Astrocyte of the spinal cord (primary cell): ENCODE measurements around the gene TTN.

Experiments used
- DNase-seq: peaks from one replicate; pipeline ENCODE4 v3.0.0; 2011; ENCODE audit warnings: low read depth, low spot score
- H3K4me3 ChIP-seq: 2 replicates; pipeline ENCODE4 v1.5.1; 2011; ENCODE audit warnings: low read depth, mild to moderate bottlenecking, low read length, moderate library complexity
- in situ Hi-C: cut with HindIII; loops from 2 replicates; pipeline ENCODE4 v1.10.0; 2017; ENCODE audit warnings: low sequenced_read_pairs
- TF ChIP-seq, protein P1 (sequence below): IDR thresholded peaks from 2 replicates; pipeline ENCODE4 v1.5.1; 2012; ENCODE audit warnings: low read depth, mild to moderate bottlenecking, low read length, inconsistent platforms

Gene TTN

DNA sequence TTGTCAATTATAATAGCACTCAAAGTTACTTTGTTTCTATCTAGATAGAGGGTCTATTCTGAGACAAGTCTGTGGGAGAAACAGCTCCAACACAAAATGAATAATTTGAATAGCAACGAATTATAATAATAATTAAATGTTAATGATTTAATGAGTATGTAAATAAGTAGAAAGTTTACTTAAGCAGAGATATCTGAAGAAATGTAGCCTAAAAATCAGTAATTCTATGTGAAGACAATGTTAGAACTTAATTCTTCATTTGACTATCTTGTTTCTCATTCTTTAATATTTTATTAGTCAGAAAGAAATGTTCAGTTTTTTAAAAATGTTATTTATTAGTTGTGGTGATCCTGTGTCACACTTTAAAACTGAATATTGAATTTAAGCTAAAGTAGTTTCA is 165.7 kb downstream of the TTN start:
- in situ Hi-C loops = no loop called here
- TF ChIP-seq, protein P1, sequence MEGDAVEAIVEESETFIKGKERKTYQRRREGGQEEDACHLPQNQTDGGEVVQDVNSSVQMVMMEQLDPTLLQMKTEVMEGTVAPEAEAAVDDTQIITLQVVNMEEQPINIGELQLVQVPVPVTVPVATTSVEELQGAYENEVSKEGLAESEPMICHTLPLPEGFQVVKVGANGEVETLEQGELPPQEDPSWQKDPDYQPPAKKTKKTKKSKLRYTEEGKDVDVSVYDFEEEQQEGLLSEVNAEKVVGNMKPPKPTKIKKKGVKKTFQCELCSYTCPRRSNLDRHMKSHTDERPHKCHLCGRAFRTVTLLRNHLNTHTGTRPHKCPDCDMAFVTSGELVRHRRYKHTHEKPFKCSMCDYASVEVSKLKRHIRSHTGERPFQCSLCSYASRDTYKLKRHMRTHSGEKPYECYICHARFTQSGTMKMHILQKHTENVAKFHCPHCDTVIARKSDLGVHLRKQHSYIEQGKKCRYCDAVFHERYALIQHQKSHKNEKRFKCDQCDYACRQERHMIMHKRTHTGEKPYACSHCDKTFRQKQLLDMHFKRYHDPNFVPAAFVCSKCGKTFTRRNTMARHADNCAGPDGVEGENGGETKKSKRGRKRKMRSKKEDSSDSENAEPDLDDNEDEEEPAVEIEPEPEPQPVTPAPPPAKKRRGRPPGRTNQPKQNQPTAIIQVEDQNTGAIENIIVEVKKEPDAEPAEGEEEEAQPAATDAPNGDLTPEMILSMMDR = no peak
- H3K4me3 ChIP-seq = no peak overlapping the region
- no peak for DNase-seq

DNA sequence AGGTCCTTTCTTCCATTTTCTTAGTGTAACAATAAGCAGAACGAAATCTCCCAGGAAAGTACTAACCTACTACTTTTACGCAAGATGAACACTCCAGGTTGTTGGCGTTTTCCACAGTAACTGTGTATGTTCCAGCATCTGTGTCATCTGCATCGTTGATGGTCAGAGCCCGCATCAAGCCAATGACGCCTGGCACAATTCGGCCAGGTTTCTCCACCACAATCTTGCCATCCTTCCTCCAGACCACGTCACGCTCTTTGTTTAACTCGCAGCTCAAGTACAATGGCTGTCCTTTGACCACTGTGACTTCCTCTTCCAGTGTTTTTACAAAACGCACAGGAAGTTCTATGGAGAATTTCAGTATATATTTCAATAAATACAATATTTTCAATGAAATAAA is 171.3 kb downstream of the TTN start:
- in situ Hi-C loops = no loop called here
- no peak overlapping the region for H3K4me3 ChIP-seq
- no peak for DNase-seq
- TF ChIP-seq, protein P1 = no peak

DNA sequence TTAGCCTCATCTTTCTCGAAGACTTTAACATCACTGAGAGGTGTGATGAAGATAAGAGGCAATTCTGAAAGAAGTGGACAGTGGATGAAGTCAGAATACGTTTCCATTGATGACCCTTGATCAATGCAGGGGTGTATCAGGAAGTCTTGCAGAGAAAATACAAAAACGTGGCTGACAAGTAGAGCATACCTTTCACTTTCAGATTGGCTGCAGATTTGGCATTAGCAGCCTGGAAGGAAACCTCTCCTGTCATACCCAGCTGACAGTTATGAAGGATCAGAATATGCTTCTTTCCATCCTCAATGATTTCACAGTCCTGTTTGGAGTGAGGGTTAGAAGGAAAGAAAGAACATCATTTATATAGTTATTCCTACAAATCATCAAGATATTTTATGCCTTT is 174.5 kb downstream of the TTN start:
- in situ Hi-C loops = no loop called here

DNA sequence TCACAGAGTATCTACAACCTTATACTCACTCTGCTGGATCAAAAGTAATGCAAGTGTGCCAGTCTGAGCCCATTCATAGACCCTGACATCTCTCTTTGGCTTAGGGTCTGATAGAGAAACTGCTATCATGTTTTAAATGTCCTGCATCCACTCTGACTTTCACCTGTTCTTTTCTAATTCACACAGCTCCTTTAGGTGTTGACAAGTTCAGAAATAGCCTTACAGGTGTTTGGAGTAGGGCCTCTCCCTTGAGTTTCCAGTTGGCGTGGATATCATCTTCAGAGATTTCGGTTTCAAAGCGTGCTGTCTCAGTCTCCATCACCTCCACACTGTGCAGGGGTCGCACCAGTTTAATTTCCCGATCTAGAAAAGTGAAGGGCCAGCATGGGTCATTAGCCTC is 176.6 kb downstream of the TTN start:
- in situ Hi-C loops = no loop called here
- DNase-seq = no peak
- no peak overlapping the region for H3K4me3 ChIP-seq
- TF ChIP-seq, protein P1 = no peak

More for the DNA sequence above, 174.5 kb downstream of the TTN start:
- no peak for DNase-seq
- TF ChIP-seq, protein P1 = no peak
- H3K4me3 ChIP-seq = no peak overlapping the region

DNA sequence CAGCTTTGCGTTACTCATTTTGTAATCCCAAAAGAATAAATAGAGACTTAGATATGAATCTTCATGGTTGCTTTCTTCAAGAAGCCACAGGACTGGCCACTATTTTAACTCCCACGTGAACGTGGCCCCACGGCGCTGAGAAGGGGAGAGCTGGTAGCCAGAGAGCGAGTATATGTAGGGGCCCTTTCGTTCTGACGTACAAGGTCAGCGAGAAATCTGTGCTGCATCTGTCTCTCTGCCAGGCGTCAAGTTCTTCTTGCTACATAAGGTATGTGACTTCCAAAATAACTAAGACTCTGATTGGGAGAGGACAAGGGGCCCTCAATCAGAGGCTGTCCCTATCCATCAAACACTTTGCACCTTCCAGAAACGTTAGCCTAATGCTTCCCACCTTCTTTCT is 177.8 kb downstream of the TTN start:
- no peak for DNase-seq
- TF ChIP-seq, protein P1 = no peak
- H3K4me3 ChIP-seq = no peak overlapping the region
- in situ Hi-C loops = no loop called here

DNA sequence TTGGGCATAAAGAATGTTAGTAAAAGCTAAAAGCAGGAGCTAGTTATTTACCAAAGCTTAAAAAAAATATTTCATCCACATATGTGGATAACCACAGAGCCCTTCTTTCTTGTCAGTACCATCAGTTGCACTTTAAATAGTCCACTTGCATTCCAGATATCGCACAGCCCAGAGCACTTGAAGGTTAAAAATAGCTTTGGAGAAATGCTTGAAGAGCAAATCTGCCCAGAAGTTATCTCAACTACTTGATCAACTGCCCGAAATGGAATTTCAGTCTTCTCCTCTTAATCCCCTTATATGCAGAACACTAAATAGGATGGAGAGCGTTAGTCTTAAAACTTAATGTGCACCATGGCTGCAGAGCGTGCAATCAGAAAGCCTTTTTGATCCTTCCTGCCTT is 178.6 kb downstream of the TTN start:
- H3K4me3 ChIP-seq = no peak overlapping the region
- in situ Hi-C loops = no loop called here
- DNase-seq = no peak
- TF ChIP-seq, protein P1 = no peak

DNA sequence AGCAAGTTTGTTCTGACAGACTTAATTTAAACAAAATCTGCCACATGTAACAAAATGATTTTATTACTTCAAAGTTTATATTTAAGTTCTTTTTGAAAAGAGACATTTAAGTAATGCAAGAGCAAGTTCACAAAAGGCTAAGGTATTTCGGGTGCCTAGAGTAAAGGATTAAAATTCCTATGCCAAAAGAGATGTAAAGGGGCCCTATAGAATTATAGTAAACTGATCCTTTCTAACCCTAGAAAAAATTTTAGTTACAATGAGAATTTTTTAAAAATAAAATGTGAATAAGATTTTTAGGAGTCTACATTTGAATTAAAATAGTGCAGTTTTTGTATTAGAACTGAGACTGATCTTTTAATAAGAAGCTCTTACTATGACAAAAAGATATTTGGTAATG is 179.8 kb downstream of the TTN start:
- in situ Hi-C loops = no loop called here
- H3K4me3 ChIP-seq = no peak overlapping the region
- no peak for DNase-seq
- TF ChIP-seq, protein P1 = no peak
